Fibroblast of lung (primary cell): ENCODE measurements around the gene IL1RAPL2. TPM values are rescaled to one million over a fixed set of nuclear protein-coding genes. Genes with fewer than 3 reads are reported as not detected.
"Not testable (repeated sequence)": the region's sequence is repeated elsewhere in the genome, so short reads cannot be mapped to it uniquely, and the experiment has no call there.

Source experiments
- DNase-seq, 2 donors: peaks; one replicate each; pipeline versions ENCODE4 v3.0.0 to v3.0.0-alpha.2; 2010; ENCODE audit warnings: low read depth in 2 of 2
- H2AFZ ChIP-seq: 2 replicates; pipeline ENCODE4 v1.5.1; 2012; ENCODE audit warnings: low read length, control low read depth, inconsistent platforms
- H3K27ac ChIP-seq: 2 replicates; pipeline ENCODE4 v1.5.1; 2011; ENCODE audit warnings: low read length, control low read depth; ENCODE audit not compliant: insufficient read depth
- H3K27me3 ChIP-seq: 2 replicates; pipeline ENCODE4 v1.5.1; 2011; ENCODE audit warnings: mild to moderate bottlenecking, low read length; ENCODE audit not compliant: control insufficient read depth, insufficient read depth
- H3K36me3 ChIP-seq: 2 replicates; pipeline ENCODE4 v1.5.1; 2011; ENCODE audit warnings: low read length; ENCODE audit not compliant: control insufficient read depth, insufficient read depth
- H3K4me1 ChIP-seq: 2 replicates; pipeline ENCODE4 v1.5.1; 2011; ENCODE audit warnings: low read length; ENCODE audit not compliant: control insufficient read depth, insufficient read depth; ENCODE audit errors: extremely low read depth
- H3K4me2 ChIP-seq: 2 replicates; pipeline ENCODE4 v1.5.1; 2011; ENCODE audit warnings: low read length, control low read depth; ENCODE audit not compliant: insufficient read depth; ENCODE audit errors: extremely low read depth
- H3K4me3 ChIP-seq, 4 experiments: fragments of 200-600 bp in 1 of 4; sonication (generic) in 1 of 4; replicated peaks in 1 of 4; 2 replicates each; pipeline ENCODE4 v1.5.1; 2011 to 2016; ENCODE audit warnings: low read length in 4 of 4, low read depth in 3 of 4, mild to moderate bottlenecking in 3 of 4, control low read depth in 2 of 4, inconsistent platforms in 1 of 4, mixed read lengths in 1 of 4; ENCODE audit not compliant: insufficient read depth in 1 of 4; ENCODE audit errors: control extremely low read depth in 1 of 4
- H3K79me2 ChIP-seq: 2 replicates; pipeline ENCODE4 v1.5.1; 2012; ENCODE audit warnings: mild to moderate bottlenecking, low read length, inconsistent platforms; ENCODE audit not compliant: control insufficient read depth, insufficient read depth
- H3K9ac ChIP-seq: 2 replicates; pipeline ENCODE4 v1.5.1; 2011; ENCODE audit warnings: mild to moderate bottlenecking, low read length, control low read depth; ENCODE audit not compliant: insufficient read depth
- H3K9me3 ChIP-seq: 2 replicates; pipeline ENCODE4 v1.5.1; 2012; ENCODE audit warnings: low read depth, low read length; ENCODE audit not compliant: control insufficient read depth, insufficient read depth
- H4K20me1 ChIP-seq: 2 replicates; pipeline ENCODE4 v1.5.1; 2011; ENCODE audit warnings: low read length; ENCODE audit not compliant: control insufficient read depth, insufficient read depth; ENCODE audit errors: extremely low read depth
- EZH2 ChIP-seq: IDR thresholded peaks from 2 replicates; pipeline ENCODE4 v1.5.1; 2012; ENCODE audit warnings: low read length, control low read depth, mild to moderate bottlenecking; ENCODE audit errors: missing control alignments
- polyA plus RNA-seq, 2 donors: library from polyadenylated mRNA; depleted of rRNA in 1 of 2; stranded (reverse) in 1 of 2; unstranded in 1 of 2; fragments of >200 nt; gene quantifications; 2 replicates each; pipeline ENCODE4 v1.2.1, GENCODE V29; 2011 to 2012; ENCODE audit warnings: missing spikeins in 1 of 2
- total RNA-seq: library from RNA; depleted of rRNA; stranded (reverse); fragments of >200 nt; gene quantifications from 2 replicates; pipeline ENCODE4 v1.2.1, GENCODE V29; 2014
- TF ChIP-seq, protein P1 (sequence below), 2 donors: IDR thresholded peaks in 1 of 2; conservative IDR thresholded peaks in 1 of 2; 1 replicate in 1 of 2; 2 replicates in 1 of 2; pipeline ENCODE4 v1.5.1; 2011 to 2012; ENCODE audit warnings: low read length in 2 of 2, control low read depth in 1 of 2, inconsistent platforms in 1 of 2, low read depth in 1 of 2, mild to moderate bottlenecking in 1 of 2

Gene IL1RAPL2
- total and polyA plus RNA-seq, 2 donors (not counting 1 experiment from before 2014, with no cell fraction given): 0.22 TPM; not detected in 1

DNA sequence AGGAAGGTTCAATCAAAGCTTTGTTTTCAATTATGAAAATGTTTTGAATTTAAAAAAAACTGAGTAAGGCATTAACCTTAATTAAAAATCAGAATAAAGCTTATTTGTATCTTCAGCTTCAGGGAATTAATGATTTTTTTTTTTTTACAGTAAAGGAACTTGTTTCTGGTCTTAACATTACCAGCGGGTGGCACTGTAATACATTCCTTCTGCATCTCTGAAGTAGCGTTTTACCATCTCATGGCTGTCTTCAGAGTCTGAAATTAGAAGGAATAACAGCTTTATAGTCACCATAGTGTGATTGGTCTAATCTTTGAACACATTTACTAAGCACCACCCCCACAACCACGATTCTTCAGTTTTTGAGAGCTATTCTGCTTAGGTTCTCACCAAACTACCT, 102.6 kb downstream of the IL1RAPL2 start:
- peak; percentile 0 to 39 for DNase-seq

DNA sequence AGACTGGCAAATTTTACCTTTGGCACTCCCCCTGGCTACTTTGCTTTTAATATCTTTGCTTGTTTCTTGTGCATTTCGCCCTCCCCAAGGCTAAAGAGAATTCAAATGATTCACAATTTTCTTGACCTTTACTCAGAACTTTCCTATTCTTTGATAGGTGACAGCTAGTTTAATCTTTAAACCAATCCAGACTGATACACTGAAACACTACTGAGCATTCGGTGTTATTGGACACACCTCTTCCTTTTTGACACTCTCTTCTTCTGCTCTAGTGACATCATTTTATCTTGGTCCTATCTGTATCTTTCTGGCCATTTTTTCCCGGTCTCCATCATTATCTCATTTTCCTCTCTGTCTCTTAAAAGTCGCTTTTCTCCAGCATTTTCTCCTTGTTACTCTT, 103.1 kb downstream of the IL1RAPL2 start:
- Histone ChIP-seq H3K4me2 (no peak overlapping the region), H3K79me2 (no peaks in the 10 kb centered on the region), H4K20me1 (no peaks in the 10 kb centered on the region), H3K4me3 (no peak overlapping the region), H2AFZ (no peak overlapping the region), H3K9me3 (no peaks in the 10 kb centered on the region), H3K27me3 (no peaks in the 10 kb centered on the region), H3K4me1 (no peaks in the 10 kb centered on the region), H3K36me3 (no peaks in the 10 kb centered on the region), H3K9ac (no peak overlapping the region), H3K27ac (no peak overlapping the region)
- DNase-seq: no peak
- TF ChIP-seq, protein P1, sequence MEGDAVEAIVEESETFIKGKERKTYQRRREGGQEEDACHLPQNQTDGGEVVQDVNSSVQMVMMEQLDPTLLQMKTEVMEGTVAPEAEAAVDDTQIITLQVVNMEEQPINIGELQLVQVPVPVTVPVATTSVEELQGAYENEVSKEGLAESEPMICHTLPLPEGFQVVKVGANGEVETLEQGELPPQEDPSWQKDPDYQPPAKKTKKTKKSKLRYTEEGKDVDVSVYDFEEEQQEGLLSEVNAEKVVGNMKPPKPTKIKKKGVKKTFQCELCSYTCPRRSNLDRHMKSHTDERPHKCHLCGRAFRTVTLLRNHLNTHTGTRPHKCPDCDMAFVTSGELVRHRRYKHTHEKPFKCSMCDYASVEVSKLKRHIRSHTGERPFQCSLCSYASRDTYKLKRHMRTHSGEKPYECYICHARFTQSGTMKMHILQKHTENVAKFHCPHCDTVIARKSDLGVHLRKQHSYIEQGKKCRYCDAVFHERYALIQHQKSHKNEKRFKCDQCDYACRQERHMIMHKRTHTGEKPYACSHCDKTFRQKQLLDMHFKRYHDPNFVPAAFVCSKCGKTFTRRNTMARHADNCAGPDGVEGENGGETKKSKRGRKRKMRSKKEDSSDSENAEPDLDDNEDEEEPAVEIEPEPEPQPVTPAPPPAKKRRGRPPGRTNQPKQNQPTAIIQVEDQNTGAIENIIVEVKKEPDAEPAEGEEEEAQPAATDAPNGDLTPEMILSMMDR (conservative IDR thresholded peaks at IDR 0.05 in 1 of 2, IDR thresholded peaks at IDR 0.05 in 1 of 2; ENCODE audit: low read depth in 1 of 2, low read length in 2 of 2): no peak
- no peak for TF ChIP-seq EZH2

More for the DNA sequence above, 102.6 kb downstream of the IL1RAPL2 start:
- Histone ChIP-seq H3K4me3 (no peak overlapping the region), H3K79me2 (no peaks in the 10 kb centered on the region), H2AFZ (no peak overlapping the region), H3K9me3 (no peaks in the 10 kb centered on the region), H3K36me3 (no peaks in the 10 kb centered on the region), H3K9ac (no peak overlapping the region), H3K4me1 (no peaks in the 10 kb centered on the region), H3K27ac (no peak overlapping the region), H3K4me2 (no peak overlapping the region), H4K20me1 (no peaks in the 10 kb centered on the region), H3K27me3 (no peaks in the 10 kb centered on the region)
- TF ChIP-seq EZH2: no peak
- TF ChIP-seq, protein P1 (conservative IDR thresholded peaks at IDR 0.05 in 1 of 2, IDR thresholded peaks at IDR 0.05 in 1 of 2; ENCODE audit: low read depth in 1 of 2, low read length in 2 of 2): no peak

DNA sequence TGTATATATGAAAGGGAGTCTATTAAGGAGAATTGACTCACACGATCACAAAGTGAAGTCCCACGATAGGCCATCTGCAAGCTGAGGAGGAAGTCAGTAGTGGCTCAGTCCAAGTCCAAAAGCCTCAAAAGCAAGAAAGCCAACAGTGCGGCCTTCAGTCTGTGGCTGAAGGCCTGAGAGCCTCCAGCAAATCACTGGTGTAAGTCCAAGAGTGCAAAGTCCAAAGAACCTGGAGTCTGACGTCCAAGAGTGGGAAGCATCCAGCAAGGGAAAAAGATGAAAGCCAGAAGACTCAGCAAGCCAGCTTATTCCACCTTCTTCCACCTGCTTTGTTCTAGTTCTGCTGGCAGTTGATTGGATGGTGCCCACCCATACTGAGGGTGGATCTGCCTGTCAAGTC, 104.1 kb downstream of the IL1RAPL2 start:
- no peaks in the 10 kb centered on the region for H3K79me2 ChIP-seq
- no peaks in the 10 kb centered on the region for H3K4me1 ChIP-seq
- no peak overlapping the region for H3K27ac ChIP-seq
- H3K9me3 ChIP-seq: no peaks in the 10 kb centered on the region
- H3K9ac ChIP-seq: no peak overlapping the region
- H3K36me3 ChIP-seq: no peaks in the 10 kb centered on the region
- H3K4me2 ChIP-seq: no peak overlapping the region
- no peaks in the 10 kb centered on the region for H3K27me3 ChIP-seq
- DNase-seq: no peak
- TF ChIP-seq EZH2: no peak
- TF ChIP-seq, protein P1 (conservative IDR thresholded peaks at IDR 0.05 in 1 of 2, IDR thresholded peaks at IDR 0.05 in 1 of 2; ENCODE audit: low read depth in 1 of 2, low read length in 2 of 2): no peak
- no peak overlapping the region for H3K4me3 ChIP-seq
- H2AFZ ChIP-seq: no peak overlapping the region
- no peaks in the 10 kb centered on the region for H4K20me1 ChIP-seq

DNA sequence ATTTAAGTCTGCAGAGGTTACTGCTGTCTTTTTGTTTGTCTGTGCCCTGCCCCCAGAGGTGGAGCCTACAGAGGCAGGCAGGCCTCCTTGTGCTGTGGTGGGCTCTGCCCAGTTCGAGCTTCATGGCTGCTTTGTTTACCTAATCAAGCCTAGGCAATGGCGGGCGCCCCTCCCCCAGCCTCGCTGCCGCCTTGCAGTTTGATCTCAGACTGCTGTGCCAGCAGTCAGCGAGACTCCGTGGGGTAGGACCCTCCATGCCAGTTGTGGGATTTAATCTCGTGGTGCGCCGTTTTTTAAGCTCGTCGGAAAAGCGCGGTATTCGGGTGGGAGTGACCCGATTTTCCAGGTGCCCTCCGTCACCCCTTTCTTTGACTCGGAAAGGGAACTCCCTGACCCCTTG, 111.5 kb downstream of the IL1RAPL2 start:
- not testable (repeated sequence) for H3K4me3 ChIP-seq, H3K4me1 ChIP-seq, H3K9me3 ChIP-seq, H2AFZ ChIP-seq, H3K79me2 ChIP-seq, H3K36me3 ChIP-seq, H3K4me2 ChIP-seq, H3K27ac ChIP-seq, H3K9ac ChIP-seq, H4K20me1 ChIP-seq, DNase-seq, H3K27me3 ChIP-seq
